Transverse colon (tissue), 4 donors: ENCODE measurements around the gene TMEM208. TPM values are rescaled to one million over a fixed set of nuclear protein-coding genes. Genes with fewer than 3 reads are reported as not detected.

Source experiments
- DNase-seq: peaks from one replicate; pipeline ENCODE4 v3.0.0-alpha.2; 2019
- H3K27ac ChIP-seq, 4 donors: fragments of 200-600 bp; sonication (generic); 2 replicates each; pipeline ENCODE4 v1.5.1; 2016 to 2018; ENCODE audit warnings: inconsistent platforms in 4 of 4
- H3K27me3 ChIP-seq: fragments of 200-600 bp; sonication (generic); 2 replicates; pipeline ENCODE4 v1.5.1; 2017; ENCODE audit warnings: inconsistent platforms
- H3K36me3 ChIP-seq, 4 donors: fragments of 200-600 bp; sonication (generic); 2 replicates each; pipeline ENCODE4 v1.5.1; 2017 to 2019; ENCODE audit warnings: inconsistent platforms in 4 of 4
- H3K4me1 ChIP-seq, 4 donors: fragments of 200-600 bp; sonication (generic); 2 replicates each; pipeline ENCODE4 v1.5.1; 2017 to 2020; ENCODE audit warnings: inconsistent platforms in 4 of 4
- H3K4me3 ChIP-seq, 4 donors: fragments of 200-600 bp; sonication (generic); 1 replicate in 1 of 4; 2 replicates in 3 of 4; pipeline versions ENCODE4 v1.5.1 to v1.6.1; 2017 to 2019; ENCODE audit warnings: inconsistent platforms in 4 of 4
- H3K9me3 ChIP-seq, 2 donors: fragments of 200-600 bp; sonication (generic); 2 replicates each; pipeline ENCODE4 v1.5.1; 2017 to 2019; ENCODE audit warnings: inconsistent platforms in 2 of 2
- CTCF ChIP-seq, 5 experiments: fragments of 200-600 bp in 3 of 5; fragments of 450-650 bp in 2 of 5; sonication (generic) in 3 of 5; IDR thresholded peaks; 1 replicate in 2 of 5; 2 replicates in 3 of 5; pipeline ENCODE4 v1.5.1; 2016 to 2017; ENCODE audit warnings: antibody characterized with exemption in 5 of 5, inconsistent platforms in 3 of 5, mild to moderate bottlenecking in 2 of 5, moderate library complexity in 1 of 5
- EP300 ChIP-seq: sonication (generic); formaldehyde crosslinking; IDR thresholded peaks from one replicate; pipeline ENCODE4 v1.6.1; 2017; ENCODE audit warnings: antibody characterized with exemption, low read depth
- POLR2A ChIP-seq: fragments of 450-650 bp; IDR thresholded peaks from one replicate; pipeline ENCODE4 v1.6.1; 2016; ENCODE audit warnings: antibody characterized with exemption, mild to moderate bottlenecking, moderate library complexity
- POLR2AphosphoS5 ChIP-seq, 3 donors: sonication (generic); formaldehyde crosslinking; IDR thresholded peaks; one replicate each; pipeline ENCODE4 v1.6.1; 2016; ENCODE audit warnings: antibody characterized with exemption in 3 of 3
- WGBS, 2 donors: methylation state at CpG; one replicate each; pipeline ENCODE4 v1.1.5; 2018; ENCODE audit warnings: low coverage in 1 of 2; 5-methylcytosine and 5-hydroxymethylcytosine counted together
- in situ Hi-C, 4 donors: fragments of 200-750 bp; cut with MboI; loops; one replicate each; pipeline versions ENCODE4 v1.15.0 to v1.15.1; 2017; ENCODE audit warnings: low sequenced_read_pairs in 3 of 4, low pct_ligation_motif_present in 1 of 4, low pct_unique_long_range_greater_than_20kb in 1 of 4
- intact Hi-C: fragments of 100-400 bp; cut with DNase I; formaldehyde crosslinking; loops from one replicate; pipeline ENCODE4 v1.15.1; 2023; ENCODE audit warnings: low total_unique reads
- total RNA-seq, 4 donors: library from RNA; depleted of rRNA; stranded (reverse); fragments of >200 nt; gene quantifications; one replicate each; pipeline ENCODE4 v1.1.0, GENCODE V29; 2016

Gene TMEM208
- total RNA-seq, 4 donors from 2014 or later, result 29.5 to 50.2 (median 39.3) TPM; not detected in 1

GRCh38 chr16:67188798-67189197, 38.1 kb upstream of the TMEM208 start:
- intact Hi-C loops, result no loop called here
- no peak overlapping the region for H3K4me3 ChIP-seq
- H3K27me3 ChIP-seq, result no peaks in the 10 kb centered on the region
- peaks cover 21 to 37% (median 33%) of the 10 kb centered on the region in 4 donors for H3K4me1 ChIP-seq
- 91% methylated on average over 15 of the region's 15 CpGs; no CpG with 5 or more reads in 1 of the 2 donors for WGBS, 2 donors
- no peak for DNase-seq
- no peaks in the 10 kb centered on the region for H3K36me3 ChIP-seq
- H3K27ac ChIP-seq, result no peak overlapping the region
- H3K9me3 ChIP-seq, result no peaks in the 10 kb centered on the region
- no peak for TF ChIP-seq CTCF (IDR thresholded peaks at IDR 0.05)
- no peak for TF ChIP-seq POLR2AphosphoS5 (IDR thresholded peaks at IDR 0.05)
- no peak for TF ChIP-seq POLR2A
- no peak for TF ChIP-seq EP300
- in situ Hi-C loops, result no loop called here

GRCh38 chr16:67190041-67190440, 36.9 kb upstream of the TMEM208 start, which contains the start of gene EXOC3L1:
Gene EXOC3L1, minus strand, starts transcription at chr16:67190136. Its CDS starts 460 bp downstream, at chr16:67189676.
- no peak for TF ChIP-seq CTCF (IDR thresholded peaks at IDR 0.05)
- TF ChIP-seq EP300, result no peak
- no peak for TF ChIP-seq POLR2AphosphoS5 (IDR thresholded peaks at IDR 0.05)
- TF ChIP-seq POLR2A, result no peak
- Histone ChIP-seq H3K27ac (no peak within 1 kb of the TSS), H3K9me3 (no peaks in the 10 kb centered on the region), H3K4me3 (no peak within 1 kb of the TSS), H3K36me3 (peaks cover 0 to 5% (median 2%) of the 10 kb centered on the region in 4 donors), H3K27me3 (no peaks in the 10 kb centered on the region), H3K4me1 (peaks cover 14 to 33% (median 26%) of the 10 kb centered on the region in 4 donors)
- WGBS, 2 donors, result 54% methylated on average over 6 of the region's 6 CpGs; no CpG with 5 or more reads in 1 of the 2 donors
- in situ Hi-C loops, result no loop called here
- intact Hi-C loops, result no loop called here
- DNase-seq, result no peak

- intact Hi-C loops (no loop called here), in situ Hi-C loops (no loop called here)
- DNase-seq, result no peak
- no peak overlapping the region for H3K4me3 ChIP-seq
- peaks cover 11 to 26% (median 20%) of the 10 kb centered on the region in 4 donors for H3K4me1 ChIP-seq
- TF ChIP-seq POLR2AphosphoS5 (IDR thresholded peaks at IDR 0.05), result no peak
- TF ChIP-seq POLR2A, result no peak
- TF ChIP-seq EP300, result no peak
- no peak for TF ChIP-seq CTCF (IDR thresholded peaks at IDR 0.05)
- 73 to 81% methylated on average over 3 to 13 of the region's 13 CpGs for WGBS, 2 donors
- H3K27me3 ChIP-seq, result no peaks in the 10 kb centered on the region
- peaks cover 0 to 11% (median 5%) of the 10 kb centered on the region in 4 donors for H3K36me3 ChIP-seq
- no peak overlapping the region for H3K27ac ChIP-seq
- H3K9me3 ChIP-seq, result no peaks in the 10 kb centered on the region
These were observed 36.2 kb upstream of the TMEM208 start for GRCh38 chr16:67190448-67191399.

GRCh38 chr16:67191411-67191994, 35.4 kb upstream of the TMEM208 start:
- H3K27me3 ChIP-seq, result no peaks in the 10 kb centered on the region
- intact Hi-C loops (no loop called here), in situ Hi-C loops (no loop called here)
- peak overlapping the region in 3 of 4 donors; percentile 78 to 92 (median 88) for H3K27ac ChIP-seq
- no peak for DNase-seq
- peak overlapping the region in 3 of 4 donors; percentile 79 to 97 (median 88) for H3K4me3 ChIP-seq
- H3K4me1 ChIP-seq, result peaks cover 11 to 25% (median 19%) of the 10 kb centered on the region in 4 donors
- WGBS, 2 donors, result 24 to 46% methylated on average over 4 to 9 of the region's 9 CpGs
- H3K9me3 ChIP-seq, result no peaks in the 10 kb centered on the region
- TF ChIP-seq EP300, result no peak
- no peak for TF ChIP-seq POLR2A
- TF ChIP-seq POLR2AphosphoS5 (IDR thresholded peaks at IDR 0.05), result no peak
- no peak for TF ChIP-seq CTCF (IDR thresholded peaks at IDR 0.05)
- H3K36me3 ChIP-seq, result peaks cover 0 to 19% (median 9%) of the 10 kb centered on the region in 4 donors
